CD4-positive, alpha-beta T cell treated with Interleukin-10 for 1 hour (primary cell): ENCODE results near the gene MARCHF6.
"Not testable (repeated sequence)": the region's sequence is repeated elsewhere in the genome, so short reads cannot be mapped to it uniquely, and the experiment has no call there.

ENCODE experiments used
- DNase-seq: peaks from one replicate; pipeline ENCODE4 v3.0.0-alpha.2; 2020

MARCHF6 gene, protein sequence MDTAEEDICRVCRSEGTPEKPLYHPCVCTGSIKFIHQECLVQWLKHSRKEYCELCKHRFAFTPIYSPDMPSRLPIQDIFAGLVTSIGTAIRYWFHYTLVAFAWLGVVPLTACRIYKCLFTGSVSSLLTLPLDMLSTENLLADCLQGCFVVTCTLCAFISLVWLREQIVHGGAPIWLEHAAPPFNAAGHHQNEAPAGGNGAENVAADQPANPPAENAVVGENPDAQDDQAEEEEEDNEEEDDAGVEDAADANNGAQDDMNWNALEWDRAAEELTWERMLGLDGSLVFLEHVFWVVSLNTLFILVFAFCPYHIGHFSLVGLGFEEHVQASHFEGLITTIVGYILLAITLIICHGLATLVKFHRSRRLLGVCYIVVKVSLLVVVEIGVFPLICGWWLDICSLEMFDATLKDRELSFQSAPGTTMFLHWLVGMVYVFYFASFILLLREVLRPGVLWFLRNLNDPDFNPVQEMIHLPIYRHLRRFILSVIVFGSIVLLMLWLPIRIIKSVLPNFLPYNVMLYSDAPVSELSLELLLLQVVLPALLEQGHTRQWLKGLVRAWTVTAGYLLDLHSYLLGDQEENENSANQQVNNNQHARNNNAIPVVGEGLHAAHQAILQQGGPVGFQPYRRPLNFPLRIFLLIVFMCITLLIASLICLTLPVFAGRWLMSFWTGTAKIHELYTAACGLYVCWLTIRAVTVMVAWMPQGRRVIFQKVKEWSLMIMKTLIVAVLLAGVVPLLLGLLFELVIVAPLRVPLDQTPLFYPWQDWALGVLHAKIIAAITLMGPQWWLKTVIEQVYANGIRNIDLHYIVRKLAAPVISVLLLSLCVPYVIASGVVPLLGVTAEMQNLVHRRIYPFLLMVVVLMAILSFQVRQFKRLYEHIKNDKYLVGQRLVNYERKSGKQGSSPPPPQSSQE

GRCh38 chr5:10353241-10354047, at the start of gene MARCHF6:
Gene MARCHF6, plus strand, starts transcription at chr5:10353695. Its CDS starts 204 bp downstream, at chr5:10353899.
- DNase-seq = peak; percentile 95

GRCh38 chr5:10303699-10304170, 49.8 kb upstream of the MARCHF6 start:
- DNase-seq = no peak

- DNase-seq = no peak
Measured at GRCh38 chr5:10304932-10305331, 48.6 kb upstream of the MARCHF6 start.

GRCh38 chr5:10306114-10306513, 47.4 kb upstream of the MARCHF6 start:
- DNase-seq = no peak

- no peak for DNase-seq
Measured at GRCh38 chr5:10306806-10307205, 46.7 kb upstream of the MARCHF6 start.

DNA sequence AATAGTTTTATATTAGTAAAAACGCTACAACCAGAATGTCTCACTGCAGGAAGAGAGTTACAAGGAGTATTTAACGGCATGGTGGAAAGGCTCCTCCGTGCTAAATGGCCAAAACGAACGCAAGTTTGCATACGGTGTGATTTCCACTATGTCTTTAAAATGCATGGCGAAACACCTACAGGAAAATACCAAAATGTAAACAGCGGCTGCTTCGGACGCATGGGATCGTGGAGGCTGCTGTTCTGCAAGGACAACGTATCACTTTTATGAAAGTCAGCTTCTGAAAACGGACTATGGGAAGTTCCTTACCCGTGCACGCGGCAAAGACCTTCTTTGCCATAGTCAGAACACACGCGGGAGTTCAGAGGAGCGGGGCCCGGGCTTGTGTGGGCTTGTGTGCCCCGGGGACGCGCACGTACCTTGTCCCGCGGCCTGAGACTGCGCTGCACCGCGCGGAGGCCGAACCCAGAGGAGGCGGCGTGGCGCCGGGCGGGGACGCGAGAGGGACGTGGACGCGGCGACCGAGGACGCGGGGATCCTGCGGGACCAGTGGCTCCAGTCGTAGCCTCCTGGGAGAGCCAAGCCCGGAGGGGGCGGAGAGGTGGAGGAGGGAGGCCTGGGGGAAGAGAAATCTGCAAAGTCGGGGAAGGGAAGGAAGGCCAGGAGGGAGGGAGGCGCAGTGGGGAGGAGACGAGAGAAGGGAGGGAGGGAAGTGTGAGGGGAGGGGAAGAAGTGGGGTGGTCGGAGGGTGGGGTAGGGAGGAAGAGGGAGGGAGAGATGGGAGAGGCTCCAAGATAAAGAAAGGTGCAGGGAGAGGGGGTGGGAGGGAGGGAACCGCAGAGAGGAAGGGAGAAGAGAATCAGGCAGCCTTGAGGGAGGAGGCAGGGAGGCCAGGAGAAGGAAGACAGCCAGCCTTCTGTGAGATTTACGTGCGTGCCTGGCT, 46.0 kb upstream of the MARCHF6 start, which contains the start of gene CMBL:
Gene CMBL (minus strand): TSS at position 697 of the 943 bp plus-strand sequence. CDS start 17,140 bp downstream, outside the sequence.
- DNase-seq = no peak

DNA sequence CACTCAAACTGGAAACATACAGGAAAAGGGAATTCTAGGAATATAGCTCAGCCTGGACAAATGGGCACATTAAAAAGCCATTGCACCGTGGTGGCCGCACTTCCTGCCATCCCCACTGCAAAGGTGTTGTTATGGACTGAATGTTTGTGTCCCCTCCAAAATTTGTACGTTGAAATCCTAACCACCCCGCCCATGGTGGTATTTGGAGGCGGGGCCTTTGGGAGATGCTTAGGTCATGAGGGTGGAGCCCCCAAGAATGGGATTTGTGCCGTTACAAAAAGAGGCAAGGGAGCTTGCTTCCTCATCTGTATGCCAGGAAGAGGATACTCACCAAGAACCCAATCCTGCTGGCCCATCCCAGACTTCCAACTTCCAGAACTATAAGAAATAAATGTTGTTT, 44.7 kb upstream of the MARCHF6 start:
- no peak for DNase-seq

GRCh38 chr5:10310066-10310779, 43.3 kb upstream of the MARCHF6 start:
- no peak for DNase-seq

- not testable (repeated sequence) for DNase-seq
Measured at GRCh38 chr5:10310835-10311570, 42.5 kb upstream of the MARCHF6 start.

- DNase-seq = no peak
Measured at GRCh38 chr5:10311595-10312425, 41.7 kb upstream of the MARCHF6 start.

GRCh38 chr5:10315201-10315600, 38.3 kb upstream of the MARCHF6 start:
- no peak for DNase-seq

DNA sequence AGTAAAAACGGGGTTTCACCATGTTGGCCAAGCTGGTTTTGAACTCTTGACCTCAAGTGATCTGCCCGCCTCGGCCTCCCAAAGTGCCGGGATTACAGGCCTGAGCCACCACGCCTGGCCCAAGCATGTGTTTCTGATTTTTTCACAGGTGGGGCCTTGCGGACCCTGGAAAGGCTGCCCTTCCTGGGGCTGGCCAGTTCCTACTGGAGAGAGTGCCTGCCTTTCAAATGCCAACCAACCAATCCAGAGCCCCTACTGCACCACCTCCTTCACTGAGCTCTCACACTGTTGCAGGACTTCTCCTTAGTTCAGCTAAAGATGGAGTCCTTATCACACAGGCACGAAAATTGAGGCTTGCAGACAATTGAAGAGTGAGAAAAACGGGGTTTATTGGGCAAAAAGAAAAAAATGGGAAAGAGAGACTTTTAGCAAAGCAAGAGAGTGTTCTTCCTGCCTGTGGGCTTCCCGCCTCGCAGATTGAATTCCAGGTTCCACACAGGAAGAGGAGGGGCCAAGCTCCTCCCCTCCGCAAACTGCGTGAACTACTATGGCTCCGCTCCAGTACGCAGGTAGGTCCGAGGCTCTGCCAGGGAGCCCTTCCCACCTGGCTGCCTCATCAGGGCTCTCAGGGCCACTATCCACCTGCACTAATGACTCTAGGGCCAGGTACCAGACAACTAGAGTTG, 37.5 kb upstream of the MARCHF6 start:
- no peak for DNase-seq

GRCh38 chr5:10317825-10318682, 35.4 kb upstream of the MARCHF6 start:
- DNase-seq = no peak

- no peak for DNase-seq
Measured at GRCh38 chr5:10319202-10319851, 34.2 kb upstream of the MARCHF6 start.

GRCh38 chr5:10320793-10321192, 32.7 kb upstream of the MARCHF6 start:
- no peak for DNase-seq

DNA sequence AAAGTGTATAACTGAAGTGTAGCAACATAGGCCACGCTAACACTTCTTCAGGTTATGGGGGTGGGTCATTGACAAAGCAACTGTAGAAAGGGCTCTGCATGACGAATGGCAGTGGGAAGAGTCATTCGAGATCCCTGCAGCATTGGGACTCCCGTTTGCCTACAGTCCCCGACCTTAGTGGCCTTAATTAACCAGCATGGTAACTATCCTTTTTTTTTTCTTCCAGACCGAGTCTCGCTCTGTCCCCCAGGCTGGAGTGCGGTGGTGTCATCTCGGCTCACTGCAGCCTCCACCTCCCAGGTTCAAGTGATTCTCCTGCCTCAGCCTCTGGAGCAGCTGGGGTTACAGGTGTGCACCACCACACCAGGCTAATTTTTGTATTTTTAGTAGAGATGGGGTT, 31.6 kb upstream of the MARCHF6 start:
- DNase-seq = no peak
